ENCODE data around the gene NTM.
A peak's percentile ranks its signal among the peaks of the same experiment; 100 is the strongest.

Gene NTM

DNA sequence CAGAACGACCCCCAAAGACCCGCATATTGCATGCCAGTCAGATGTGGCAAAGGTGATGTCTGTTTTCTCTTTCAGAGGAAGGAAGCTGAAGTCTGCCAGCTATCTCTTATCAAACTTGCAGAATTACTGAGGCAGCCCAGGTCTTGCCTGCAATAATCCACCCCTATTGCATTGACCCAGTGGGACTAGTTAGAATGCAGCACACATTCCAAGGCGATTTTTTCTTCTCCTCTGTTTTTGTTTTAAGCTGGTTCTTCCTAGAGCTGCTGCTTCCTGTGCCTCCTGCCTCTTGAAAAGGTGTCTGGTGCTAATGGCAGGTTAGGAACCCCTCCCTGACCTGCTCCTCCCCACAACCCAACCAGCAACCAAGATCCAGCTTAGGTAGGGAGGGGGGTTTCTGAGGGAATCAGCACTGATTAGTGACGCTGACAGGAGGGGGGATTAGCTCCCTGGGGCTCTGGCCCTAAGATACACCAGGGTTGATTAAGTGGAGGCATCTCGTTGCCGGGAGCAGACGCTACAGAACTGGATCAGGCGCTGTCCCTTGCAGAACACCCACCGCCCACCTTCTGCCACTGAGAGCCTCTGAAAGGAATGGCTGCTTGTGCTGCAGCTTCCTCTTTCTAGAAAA is 2.8 kb downstream of the NTM start:
- DNase-seq: peak in 1 of 2 donors; percentile 22

DNA sequence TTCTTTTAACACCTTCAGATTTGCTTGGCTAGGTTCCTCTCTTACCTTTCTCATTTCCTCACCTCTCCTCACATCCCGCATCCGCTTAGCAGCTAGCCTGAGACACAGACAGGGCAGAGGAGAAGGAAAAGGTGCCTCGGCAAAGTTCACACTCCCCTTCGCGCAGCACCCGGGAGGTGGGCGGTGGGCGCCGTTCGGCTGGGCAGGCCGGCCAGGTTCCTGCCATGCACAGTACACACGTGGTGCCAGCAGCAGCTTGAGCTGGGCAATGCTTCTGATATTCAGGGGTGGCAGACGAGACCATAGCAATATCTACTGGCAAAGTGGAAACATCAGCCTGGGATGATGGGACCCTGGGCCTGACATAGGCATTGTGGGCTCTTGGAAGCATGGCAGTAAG is 3.3 kb downstream of the NTM start:
- DNase-seq: no peak

DNA sequence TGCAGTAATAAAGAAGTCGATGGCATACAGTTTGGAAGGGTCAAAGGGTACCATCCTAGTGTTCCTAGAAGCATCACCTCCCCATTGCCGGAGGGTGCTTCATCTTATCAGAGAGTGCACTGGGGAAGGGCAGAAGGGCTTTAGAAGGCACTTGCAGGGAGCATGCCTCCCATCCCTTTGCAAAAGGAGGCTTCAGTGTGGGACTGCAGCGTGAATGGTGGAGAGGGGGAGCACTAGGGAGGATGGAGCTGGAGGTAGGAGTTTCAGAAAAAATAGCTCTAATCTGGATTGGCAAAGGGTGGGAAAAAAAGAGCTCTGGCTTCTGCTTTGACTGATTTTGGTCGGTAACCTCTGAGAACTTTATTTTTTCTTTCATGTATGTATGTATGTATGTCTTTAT is 5.0 kb downstream of the NTM start:
- no peak for DNase-seq

DNA sequence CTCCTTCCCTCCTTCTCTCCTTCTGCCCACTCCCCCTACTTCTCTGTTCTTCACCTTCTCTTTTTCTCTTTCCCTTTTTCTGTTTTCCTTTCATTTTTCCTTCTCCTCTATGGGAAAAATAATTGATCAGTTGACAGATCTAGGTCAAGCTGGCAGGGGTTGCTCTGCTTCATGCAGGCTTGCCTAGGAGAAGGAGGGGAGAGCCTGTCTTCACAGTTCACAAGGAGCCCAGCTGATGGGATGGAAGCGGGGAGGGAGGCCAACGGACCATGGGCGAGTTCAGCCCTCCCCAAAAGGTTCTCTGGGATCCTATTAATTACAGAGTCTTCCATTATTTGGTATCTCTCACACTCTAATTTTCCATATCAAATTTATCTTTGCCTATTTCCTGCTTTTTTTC is 5.5 kb downstream of the NTM start:
- DNase-seq: no peak

GRCh38 chr11:131378931-131379330 is 8.5 kb downstream of the NTM start:
- DNase-seq: no peak

DNA sequence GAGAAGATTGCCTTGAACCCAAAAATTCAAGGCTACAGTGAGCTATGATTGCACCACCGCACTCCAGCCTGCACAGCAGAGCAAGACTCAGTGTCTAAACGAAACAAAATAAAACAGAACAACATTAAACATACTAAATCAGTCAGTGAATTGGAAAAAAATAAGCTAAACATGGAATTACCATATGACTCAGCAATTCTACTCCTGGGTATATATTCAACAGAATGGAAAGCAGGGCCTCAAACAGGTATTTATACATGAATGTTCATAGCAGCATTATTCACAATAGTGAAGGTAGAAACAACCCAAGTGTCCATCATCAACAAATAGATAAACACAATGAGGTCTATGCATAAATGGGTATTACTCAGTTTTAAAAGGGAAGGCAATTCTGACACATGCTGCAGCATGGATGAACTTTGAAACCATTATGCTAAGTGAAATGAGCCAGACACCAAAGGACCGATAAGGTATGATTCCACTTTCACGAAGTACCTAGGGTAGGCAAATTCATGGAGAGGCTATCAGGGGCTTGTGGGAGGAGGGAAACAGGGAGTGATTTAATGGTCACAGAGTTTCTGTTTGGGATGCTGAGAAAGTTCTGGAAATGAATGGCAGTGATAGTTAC is 15.5 kb downstream of the NTM start:
- DNase-seq: no peak

- DNase-seq: no peak
These were observed 16.0 kb downstream of the NTM start for GRCh38 chr11:131386408-131386807.

DNA sequence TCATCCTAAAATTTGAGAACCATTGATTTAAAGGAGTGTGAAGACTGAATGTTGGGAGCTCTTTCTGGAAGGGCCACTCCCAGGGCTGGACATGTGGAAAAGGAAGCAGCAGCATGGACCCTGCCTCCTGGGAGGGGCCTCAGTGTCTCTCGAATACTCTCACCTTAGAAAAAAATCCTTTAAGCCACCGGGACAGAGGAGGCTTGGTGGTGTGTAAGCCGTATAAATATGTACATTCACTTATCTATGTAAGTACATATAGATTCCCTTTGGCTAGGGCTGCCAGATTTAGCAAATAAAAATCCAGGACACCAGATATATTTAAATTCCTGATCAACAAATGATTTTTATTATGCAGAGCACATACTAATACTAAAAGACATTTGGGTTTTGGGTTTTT is 17.6 kb downstream of the NTM start:
- no peak for DNase-seq

DNA sequence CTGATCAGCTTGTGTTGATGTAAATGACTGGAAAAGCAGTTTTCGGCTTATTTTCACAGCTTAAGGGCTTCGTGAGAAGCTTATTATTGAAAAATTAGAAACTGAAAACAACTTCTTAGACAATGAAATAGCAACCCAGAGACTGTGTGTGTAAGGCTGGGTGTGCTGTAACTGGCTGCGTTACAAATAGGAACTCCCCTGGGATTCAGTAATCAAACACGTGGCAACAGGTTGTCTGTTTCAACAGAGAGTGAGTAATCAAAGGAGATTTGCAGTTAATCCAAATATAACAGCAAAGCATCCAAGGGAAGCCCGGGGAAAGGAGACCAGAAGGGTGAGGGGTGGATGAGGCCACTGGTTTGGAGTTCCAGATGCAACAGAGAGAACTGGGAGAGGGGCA is 19.2 kb downstream of the NTM start:
- DNase-seq: no peak

DNA sequence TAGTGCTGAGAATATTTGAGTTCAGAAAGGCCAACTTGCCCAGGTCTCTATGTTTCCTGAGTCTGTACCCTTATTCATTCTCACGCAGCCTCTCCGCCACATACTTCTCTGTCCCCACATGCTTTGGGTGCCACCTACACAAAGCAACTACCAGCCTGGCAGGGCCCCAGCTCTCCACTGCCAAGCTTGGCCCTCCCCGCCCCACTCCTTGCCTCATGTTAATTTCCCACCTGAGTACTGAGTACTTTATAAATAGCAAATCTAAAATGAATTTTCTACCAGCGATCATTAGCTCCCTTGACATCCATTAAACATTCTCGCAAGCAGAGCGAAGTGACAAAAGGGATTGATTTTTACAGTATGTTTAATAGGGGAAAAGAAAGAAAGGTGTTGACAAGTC is 20.8 kb downstream of the NTM start:
- no peak for DNase-seq

GRCh38 chr11:131392528-131393255 is 22.3 kb downstream of the NTM start:
- DNase-seq: no peak

DNA sequence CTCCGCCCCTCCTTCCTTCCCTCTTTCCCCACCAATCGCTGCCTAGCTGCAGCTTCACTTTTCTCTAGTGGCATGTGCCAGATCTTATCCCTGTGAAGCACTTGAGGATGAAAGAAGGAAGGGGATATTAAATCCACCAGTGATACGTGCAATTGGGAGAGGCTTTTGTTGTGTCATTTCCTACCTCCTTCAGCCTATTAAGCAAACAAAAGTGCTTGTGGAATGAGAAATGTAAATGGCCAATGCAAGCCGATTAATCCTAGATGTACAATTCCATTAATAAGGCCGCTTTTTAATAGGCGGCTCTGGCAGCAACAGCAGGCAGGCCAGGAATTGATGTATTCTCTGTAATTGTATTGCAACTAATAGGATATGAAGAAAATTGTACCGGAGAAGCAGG is 23.3 kb downstream of the NTM start:
- no peak for DNase-seq

- no peak for DNase-seq
These were observed 27.3 kb downstream of the NTM start for GRCh38 chr11:131397675-131398074.

DNA sequence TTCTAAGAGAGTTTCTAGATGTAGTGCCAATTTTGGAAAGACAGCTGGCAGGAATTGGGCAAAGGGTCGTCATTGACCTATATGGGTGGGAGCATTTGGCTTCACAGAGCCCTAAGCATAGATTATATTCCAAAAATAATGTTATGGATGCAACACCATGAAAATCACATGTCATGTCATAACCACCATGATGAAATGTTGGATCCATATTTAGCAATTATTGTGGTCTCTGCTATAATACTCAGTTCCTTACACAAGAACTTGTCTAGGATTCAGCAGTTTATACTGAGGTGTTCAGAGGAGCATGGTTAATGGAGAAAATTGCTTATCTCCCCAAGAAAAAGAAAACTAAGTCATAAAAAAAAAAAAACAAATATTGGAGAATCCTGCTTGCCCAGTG is 31.6 kb downstream of the NTM start:
- DNase-seq: peak; percentile 48 to 77

- no peak for DNase-seq
These were observed 33.6 kb downstream of the NTM start for GRCh38 chr11:131404010-131404409.

- peak; percentile 84 to 86 for DNase-seq
These were observed 37.7 kb downstream of the NTM start for GRCh38 chr11:131408025-131408640.

DNA sequence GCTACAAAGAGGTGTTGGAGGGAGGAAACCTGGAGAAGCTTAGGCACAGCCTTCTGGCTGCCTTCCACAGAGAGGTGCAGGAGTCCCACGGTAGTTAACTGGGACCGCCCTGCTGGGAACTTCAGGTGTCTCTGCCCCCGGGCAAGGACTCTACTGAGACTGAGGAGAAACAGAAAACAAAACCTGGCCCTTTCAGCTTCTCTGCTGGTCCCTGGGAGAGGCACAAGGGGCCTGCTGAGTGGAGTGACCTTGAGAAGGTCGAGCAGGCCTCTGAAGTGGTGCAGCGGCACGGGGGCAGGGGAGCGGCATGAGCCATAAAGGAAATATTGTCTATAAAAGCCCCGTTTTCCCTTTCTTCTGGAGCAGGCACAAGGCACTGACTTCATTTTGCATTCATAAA is 38.9 kb downstream of the NTM start:
- DNase-seq: no peak

DNA sequence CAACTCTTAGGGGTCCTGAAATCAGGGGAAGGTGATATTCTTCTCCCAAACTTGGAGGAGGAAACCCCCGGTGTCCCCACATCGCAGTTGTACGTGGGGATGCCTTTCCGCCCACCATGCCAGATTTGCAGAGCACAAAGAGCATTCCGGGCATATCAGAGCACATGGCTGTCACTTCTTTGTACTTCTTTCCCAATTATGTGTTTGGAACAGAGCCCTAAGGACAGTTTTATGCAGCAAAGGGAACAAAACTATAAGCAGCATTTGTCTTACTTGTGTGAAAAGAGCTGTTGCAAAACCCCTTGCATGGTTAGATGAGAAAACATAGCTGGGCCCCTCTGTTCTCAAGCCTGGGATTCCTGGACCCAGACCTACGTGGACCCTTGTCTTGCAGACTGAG is 41.2 kb downstream of the NTM start:
- DNase-seq: no peak

- no peak for DNase-seq
These were observed 41.6 kb downstream of the NTM start for GRCh38 chr11:131412061-131412460.

- no peak for DNase-seq
These were observed 42.8 kb downstream of the NTM start for GRCh38 chr11:131413217-131413616.

GRCh38 chr11:131418189-131418588 is 47.8 kb downstream of the NTM start:
- DNase-seq: no peak

- DNase-seq: no peak
These were observed 50.8 kb downstream of the NTM start for GRCh38 chr11:131421066-131421855.

DNA sequence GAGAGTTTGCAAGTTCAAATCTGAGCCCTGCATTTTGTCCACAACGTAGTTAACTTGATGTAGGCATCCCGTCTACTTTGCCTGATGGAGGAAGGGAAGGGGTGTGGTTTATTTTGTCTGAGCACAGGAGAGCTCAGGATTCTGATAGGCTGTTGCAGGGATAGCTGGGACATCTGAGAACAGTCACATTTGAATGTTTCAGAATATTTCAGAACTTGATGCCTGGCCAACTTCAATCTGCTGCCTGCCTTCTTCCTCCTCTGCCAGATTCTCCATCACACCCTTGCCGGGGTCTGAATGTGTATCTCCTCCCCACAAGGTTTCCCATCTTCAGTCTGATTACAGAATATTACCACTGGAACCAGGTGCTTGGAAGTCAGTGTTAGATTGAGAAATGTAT is 51.6 kb downstream of the NTM start:
- DNase-seq: no peak
